ENCODE data around the gene TEX2. TPM values are rescaled to one million over a fixed set of nuclear protein-coding genes. Genes with fewer than 3 reads are reported as not detected.

Gene TEX2
- polyA plus RNA-seq, 1 donor (not counting 4 experiments of a cell fraction or from before 2014, with no cell fraction given): 44.4 TPM

- Histone ChIP-seq H3K4me3 (ENCODE audit: control insufficient read depth in 2 of 3, extremely low read depth in 1 of 3, insufficient read depth in 2 of 3, low read depth in 1 of 3, low read length in 3 of 3) (no peak overlapping the region), H3K4me1 (ENCODE audit: control insufficient read depth, extremely low read depth, insufficient read depth, low read length) (peaks cover 7% of the 10 kb centered on the region), H3K9me1 (ENCODE audit: control insufficient read depth, extremely low read depth, insufficient read depth, low read length) (no peaks in the 10 kb centered on the region), H3K9ac (ENCODE audit: control insufficient read depth, extremely low read depth, insufficient read depth, low read length) (no peak overlapping the region), H3K79me2 (ENCODE audit: control insufficient read depth, insufficient read depth, low read length) (no peaks in the 10 kb centered on the region), H4K20me1 (ENCODE audit: control insufficient read depth, extremely low read depth, insufficient read depth, low read length) (no peaks in the 10 kb centered on the region), H3K27ac (ENCODE audit: control insufficient read depth, insufficient read depth, low read length) (no peak overlapping the region), H3K4me2 (ENCODE audit: control insufficient read depth, extremely low read depth, insufficient read depth, low read depth, low read length) (no peak overlapping the region), H3K27me3 (ENCODE audit: control insufficient read depth, extremely low read depth, insufficient read depth, low read length) (no peaks in the 10 kb centered on the region), H3K36me3 (ENCODE audit: control insufficient read depth in 2 of 2, extremely low read depth in 1 of 2, insufficient read depth in 2 of 2, low read length in 2 of 2) (peaks cover 11 to 18% of the 10 kb centered on the region in 2 experiments), H2AFZ (ENCODE audit: control insufficient read depth, low read length) (no peak overlapping the region), H3K9me3 (ENCODE audit: control insufficient read depth, low read depth, low read length) (no peaks in the 10 kb centered on the region)
- no peak for FAIRE-seq
- dilution Hi-C loops (cut with MboI; ENCODE audit: extremely low pct_ligation_motif_present, low sequenced_read_pairs): no loop called here
- no peak for DNase-seq (ENCODE audit: low read depth, low spot score)
- TF ChIP-seq, protein P1, sequence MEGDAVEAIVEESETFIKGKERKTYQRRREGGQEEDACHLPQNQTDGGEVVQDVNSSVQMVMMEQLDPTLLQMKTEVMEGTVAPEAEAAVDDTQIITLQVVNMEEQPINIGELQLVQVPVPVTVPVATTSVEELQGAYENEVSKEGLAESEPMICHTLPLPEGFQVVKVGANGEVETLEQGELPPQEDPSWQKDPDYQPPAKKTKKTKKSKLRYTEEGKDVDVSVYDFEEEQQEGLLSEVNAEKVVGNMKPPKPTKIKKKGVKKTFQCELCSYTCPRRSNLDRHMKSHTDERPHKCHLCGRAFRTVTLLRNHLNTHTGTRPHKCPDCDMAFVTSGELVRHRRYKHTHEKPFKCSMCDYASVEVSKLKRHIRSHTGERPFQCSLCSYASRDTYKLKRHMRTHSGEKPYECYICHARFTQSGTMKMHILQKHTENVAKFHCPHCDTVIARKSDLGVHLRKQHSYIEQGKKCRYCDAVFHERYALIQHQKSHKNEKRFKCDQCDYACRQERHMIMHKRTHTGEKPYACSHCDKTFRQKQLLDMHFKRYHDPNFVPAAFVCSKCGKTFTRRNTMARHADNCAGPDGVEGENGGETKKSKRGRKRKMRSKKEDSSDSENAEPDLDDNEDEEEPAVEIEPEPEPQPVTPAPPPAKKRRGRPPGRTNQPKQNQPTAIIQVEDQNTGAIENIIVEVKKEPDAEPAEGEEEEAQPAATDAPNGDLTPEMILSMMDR (optimal IDR thresholded peaks at IDR 0.05 in 1 of 3, IDR thresholded peaks at IDR 0.05 in 1 of 3, conservative IDR thresholded peaks at IDR 0.05 in 1 of 3; ENCODE audit: extremely low read depth in 1 of 3, insufficient read depth in 2 of 3, low read length in 3 of 3): no peak
- no peak for TF ChIP-seq EZH2 (IDR thresholded peaks at IDR 0.05; ENCODE audit: low read length)
These were observed 78.0 kb downstream of the TEX2 start for GRCh38 chr17:64185101-64185500.

GRCh38 chr17:64183815-64184214, 79.2 kb downstream of the TEX2 start:
- H2AFZ ChIP-seq (ENCODE audit: control insufficient read depth, low read length): no peak overlapping the region
- dilution Hi-C loops (cut with MboI; ENCODE audit: extremely low pct_ligation_motif_present, low sequenced_read_pairs): no loop called here
- no peak for FAIRE-seq
- H3K9me3 ChIP-seq (ENCODE audit: control insufficient read depth, low read depth, low read length): no peaks in the 10 kb centered on the region
- H3K4me2 ChIP-seq (ENCODE audit: control insufficient read depth, extremely low read depth, insufficient read depth, low read depth, low read length): no peak overlapping the region
- no peaks in the 10 kb centered on the region for H4K20me1 ChIP-seq (ENCODE audit: control insufficient read depth, extremely low read depth, insufficient read depth, low read length)
- H3K27ac ChIP-seq (ENCODE audit: control insufficient read depth, insufficient read depth, low read length): no peak overlapping the region
- no peaks in the 10 kb centered on the region for H3K27me3 ChIP-seq (ENCODE audit: control insufficient read depth, extremely low read depth, insufficient read depth, low read length)
- TF ChIP-seq EZH2 (IDR thresholded peaks at IDR 0.05; ENCODE audit: low read length): no peak
- TF ChIP-seq, protein P1 (optimal IDR thresholded peaks at IDR 0.05 in 1 of 3, IDR thresholded peaks at IDR 0.05 in 1 of 3, conservative IDR thresholded peaks at IDR 0.05 in 1 of 3; ENCODE audit: extremely low read depth in 1 of 3, insufficient read depth in 2 of 3, low read length in 3 of 3): no peak
- H3K4me1 ChIP-seq (ENCODE audit: control insufficient read depth, extremely low read depth, insufficient read depth, low read length): peaks cover 7% of the 10 kb centered on the region
- H3K36me3 ChIP-seq (ENCODE audit: control insufficient read depth in 2 of 2, extremely low read depth in 1 of 2, insufficient read depth in 2 of 2, low read length in 2 of 2): peaks cover 13 to 18% of the 10 kb centered on the region in 2 experiments
- DNase-seq (ENCODE audit: low read depth, low spot score): no peak
- no peaks in the 10 kb centered on the region for H3K9me1 ChIP-seq (ENCODE audit: control insufficient read depth, extremely low read depth, insufficient read depth, low read length)
- no peak overlapping the region for H3K9ac ChIP-seq (ENCODE audit: control insufficient read depth, extremely low read depth, insufficient read depth, low read length)
- no peak overlapping the region for H3K4me3 ChIP-seq (ENCODE audit: control insufficient read depth in 2 of 3, extremely low read depth in 1 of 3, insufficient read depth in 2 of 3, low read depth in 1 of 3, low read length in 3 of 3)
- no peaks in the 10 kb centered on the region for H3K79me2 ChIP-seq (ENCODE audit: control insufficient read depth, insufficient read depth, low read length)

Measured in keratinocyte (primary cell).